H4 (cell line): Measurements from ENCODE around the gene ITPA. TPM values are rescaled to one million over a fixed set of nuclear protein-coding genes. Genes with fewer than 3 reads are reported as not detected.
"Not testable (repeated sequence)": the region's sequence is repeated elsewhere in the genome, so short reads cannot be mapped to it uniquely, and the experiment has no call there.

Experiments used
- DNase-seq: peaks from one replicate; pipeline ENCODE4 v3.0.0-alpha.2; 2015; ENCODE audit warnings: low spot score
- total RNA-seq: library from RNA; depleted of rRNA; stranded (reverse); fragments of >200 nt; shearing (Covaris generic); gene quantifications from 2 replicates; pipeline ENCODE4 v1.2.3, GENCODE V29; 2014

ITPA gene
- total RNA-seq, 1 experiment from 2014 or later: 55.6 TPM

GRCh38 chr20:3199976-3200755, 9.1 kb upstream of the ITPA start:
- no peak for DNase-seq

- DNase-seq: no peak
Observed at GRCh38 chr20:3202965-3203314, 6.4 kb upstream of the ITPA start.

GRCh38 chr20:3203315-3204123, 5.8 kb upstream of the ITPA start:
- DNase-seq: no peak

GRCh38 chr20:3204124-3204794, 5.0 kb upstream of the ITPA start, which contains the start of gene DDRGK1:
DDRGK1 (minus strand) TSS chr20:3204682; CDS start chr20:3204627, 55 bp downstream.
- peak; percentile 59 for DNase-seq

GRCh38 chr20:3208786-3209256, 477 bp upstream of the ITPA start:
- no peak for DNase-seq

- no peak for DNase-seq
Observed at GRCh38 chr20:3209946-3210317, 634 bp downstream of the ITPA start.

- DNase-seq: no peak
Observed at GRCh38 chr20:3210346-3210745, 1.0 kb downstream of the ITPA start.

- no peak for DNase-seq
Observed at GRCh38 chr20:3213226-3213625, 3.9 kb downstream of the ITPA start.

- not testable (repeated sequence) for DNase-seq
Observed at GRCh38 chr20:3215359-3215917, 6.1 kb downstream of the ITPA start.

- DNase-seq: no peak
Observed at GRCh38 chr20:3218307-3218988, 9.2 kb downstream of the ITPA start.

- no peak for DNase-seq
Observed at GRCh38 chr20:3221398-3222226, 12.3 kb downstream of the ITPA start.

- DNase-seq: no peak
Observed at GRCh38 chr20:3222635-3223600, 13.6 kb downstream of the ITPA start.

GRCh38 chr20:3223651-3223993, 14.3 kb downstream of the ITPA start:
- DNase-seq: no peak

GRCh38 chr20:3223994-3224680, 14.8 kb downstream of the ITPA start:
- DNase-seq: no peak

- DNase-seq: no peak
Observed at GRCh38 chr20:3224681-3225421, 15.6 kb downstream of the ITPA start.

GRCh38 chr20:3226093-3226492, 16.8 kb downstream of the ITPA start:
- DNase-seq: no peak

- no peak for DNase-seq
Observed at GRCh38 chr20:3226864-3227263, 17.6 kb downstream of the ITPA start.

- DNase-seq: no peak
Observed at GRCh38 chr20:3227506-3227905, 18.2 kb downstream of the ITPA start.
